RWPE1 (cell line): Measurements from ENCODE around the gene RNU7-1.

Source experiments
- CTCF ChIA-PET: fragments of 350-600 bp; sonication (Branson Sonifier 250); formaldehyde crosslinking; extraction: SDS; loops from one replicate; lab custom pipeline; 2021; lab: Yijun Ruan, JAX
- POLR2A ChIA-PET: fragments of 400-600 bp; formaldehyde crosslinking; extraction: SDS; loops from one replicate; lab custom pipeline; 2020; ENCODE audit warnings: antibody characterized with exemption; ENCODE audit not compliant: low non-redundant PET; lab: Yijun Ruan, JAX
- DNase-seq: peaks from one replicate; pipeline ENCODE4 v3.0.0; 2012; ENCODE audit warnings: low spot score
- H3K27ac ChIP-seq: fragments of 450-650 bp; 2 replicates; pipeline ENCODE4 v1.5.1; 2017
- CTCF ChIP-seq: fragments of 450-650 bp; conservative IDR thresholded peaks from 2 replicates; pipeline ENCODE4 v1.5.1; 2017; ENCODE audit warnings: low read depth, mild to moderate bottlenecking

The RNU7-1 gene

GRCh38 chr12:6919588-6919987, 24.0 kb upstream of the RNU7-1 start:
- ChIA-PET CTCF (no interaction called here), POLR2A (interaction anchor here (0.6 kb wide), 1 partner anchor 264 kb away, joined by 11 read pairs; no protein-coding TSS in a partner anchor)
- DNase-seq = no peak
- H3K27ac ChIP-seq = no peak overlapping the region
- TF ChIP-seq CTCF = no peak

- H3K27ac ChIP-seq = no peak overlapping the region
- no peak for DNase-seq
- ChIA-PET CTCF (interaction anchor here (0.7 to 1.1 kb wide), 3 partner anchors 23 to 51 kb away, joined by 3 to 8 read pairs (median 3); no protein-coding TSS in a partner anchor), POLR2A (no interaction called here)
- no peak for TF ChIP-seq CTCF
Measured at GRCh38 chr12:6921539-6921938, 22.1 kb upstream of the RNU7-1 start.

- TF ChIP-seq CTCF = no peak
- ChIA-PET CTCF (interaction anchor here (0.7 to 1.1 kb wide), 4 partner anchors 22 to 233 kb away, joined by 3 to 8 read pairs (median 3); partner anchors contain the start of gene ZNF384), POLR2A (interaction anchor here (0.5 kb wide), 1 partner anchor 233 kb away, joined by 3 read pairs; no protein-coding TSS in a partner anchor)
- DNase-seq = no peak
- no peak overlapping the region for H3K27ac ChIP-seq
Measured at GRCh38 chr12:6921996-6922946, 21.3 kb upstream of the RNU7-1 start.

- POLR2A ChIA-PET = interaction anchor here (0.5 kb wide), 1 partner anchor 234 kb away, joined by 3 read pairs; no protein-coding TSS in a partner anchor
- no peak for DNase-seq
- no peak for TF ChIP-seq CTCF
- no peak overlapping the region for H3K27ac ChIP-seq
- CTCF ChIA-PET = interaction anchor here (0.7 to 2.8 kb wide), 5 partner anchors 15 to 234 kb away, joined by 3 to 11 read pairs (median 3); partner anchors contain the start of gene ZNF384
Measured at GRCh38 chr12:6923003-6923732, 20.4 kb upstream of the RNU7-1 start.

- POLR2A ChIA-PET = no interaction called here
- no peak for TF ChIP-seq CTCF
- CTCF ChIA-PET = interaction anchor here (0.6 to 2.8 kb wide), 8 partner anchors 14 to 166 kb away, joined by 3 to 11 read pairs (median 3); no protein-coding TSS in a partner anchor
- DNase-seq = no peak
- peak overlapping the region; percentile 98; the same call in 1 of the 2 replicates for H3K27ac ChIP-seq
Measured at GRCh38 chr12:6923851-6924250, 19.8 kb upstream of the RNU7-1 start.

GRCh38 chr12:6925239-6925539, 18.4 kb upstream of the RNU7-1 start:
- POLR2A ChIA-PET = interaction anchor here (0.9 to 1.5 kb wide), 5 partner anchors 13 to 52 kb away, joined by 3 read pairs; partner anchors contain the start of gene SPSB2
- DNase-seq = no peak
- peak overlapping the region; percentile 98 for H3K27ac ChIP-seq

More at GRCh38 chr12:6925239-6925539, 18.4 kb upstream of the RNU7-1 start:
- CTCF ChIA-PET = interaction anchor here (0.6 to 3.0 kb wide), 8 partner anchors 11 to 187 kb away, joined by 3 to 15 read pairs (median 4); partner anchors contain the start of gene ENO2
- TF ChIP-seq CTCF = no peak
